Astrocyte of the cerebellum (primary cell): ENCODE data around the gene JAKMIP1.

ENCODE experiments used
- DNase-seq: peaks from one replicate; pipeline ENCODE4 v3.0.0-alpha.2; 2011; ENCODE audit warnings: low read depth
- H3K4me3 ChIP-seq: 2 replicates; pipeline ENCODE4 v1.5.1; 2011; ENCODE audit warnings: mild to moderate bottlenecking, low read depth, low read length, moderate library complexity
- in situ Hi-C: cut with HindIII; loops from 2 replicates; pipeline ENCODE4 v1.10.0; 2017; ENCODE audit warnings: low sequenced_read_pairs
- TF ChIP-seq, protein P1 (sequence below): IDR thresholded peaks from 2 replicates; pipeline ENCODE4 v1.5.1; 2012; ENCODE audit warnings: low read length, low read depth, moderate library complexity, mild to moderate bottlenecking; ENCODE audit errors: missing control alignments

Gene JAKMIP1

DNA sequence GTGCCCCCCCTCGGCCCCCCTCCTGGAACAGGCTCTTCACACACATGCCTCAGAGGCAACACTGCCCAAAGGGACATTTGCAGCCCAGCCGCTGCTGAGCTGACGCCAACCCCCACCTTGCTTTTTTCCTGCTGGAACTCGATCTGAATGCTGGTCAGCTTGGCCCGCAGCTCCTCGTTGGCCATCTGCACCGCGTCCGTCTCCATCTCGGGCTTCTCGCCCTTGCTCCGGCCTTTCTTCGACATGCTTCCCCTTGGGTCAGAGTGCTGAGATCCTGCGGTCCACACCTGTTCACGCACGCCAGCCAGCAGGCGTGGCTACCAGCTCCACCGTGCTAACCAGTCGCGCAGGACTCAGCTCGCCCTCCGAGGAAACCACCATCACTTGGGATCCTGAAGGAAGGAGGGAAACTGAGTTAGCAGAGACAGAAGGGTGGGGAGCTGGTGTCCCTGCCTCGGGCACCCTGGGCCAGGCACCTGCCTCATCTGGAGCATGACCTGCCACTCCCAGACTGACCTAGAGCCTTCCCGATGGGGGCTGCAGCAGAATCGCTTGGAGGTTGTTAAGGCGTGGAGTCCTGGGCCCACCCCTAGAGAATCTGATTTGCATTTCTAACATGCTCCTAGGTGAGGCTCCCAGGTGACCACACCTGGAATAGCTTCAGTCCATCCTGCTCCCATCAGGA, 87.6 kb downstream of the JAKMIP1 start:
- DNase-seq = no peak
- no peak overlapping the region for H3K4me3 ChIP-seq
- in situ Hi-C loops = no loop called here
- TF ChIP-seq, protein P1, sequence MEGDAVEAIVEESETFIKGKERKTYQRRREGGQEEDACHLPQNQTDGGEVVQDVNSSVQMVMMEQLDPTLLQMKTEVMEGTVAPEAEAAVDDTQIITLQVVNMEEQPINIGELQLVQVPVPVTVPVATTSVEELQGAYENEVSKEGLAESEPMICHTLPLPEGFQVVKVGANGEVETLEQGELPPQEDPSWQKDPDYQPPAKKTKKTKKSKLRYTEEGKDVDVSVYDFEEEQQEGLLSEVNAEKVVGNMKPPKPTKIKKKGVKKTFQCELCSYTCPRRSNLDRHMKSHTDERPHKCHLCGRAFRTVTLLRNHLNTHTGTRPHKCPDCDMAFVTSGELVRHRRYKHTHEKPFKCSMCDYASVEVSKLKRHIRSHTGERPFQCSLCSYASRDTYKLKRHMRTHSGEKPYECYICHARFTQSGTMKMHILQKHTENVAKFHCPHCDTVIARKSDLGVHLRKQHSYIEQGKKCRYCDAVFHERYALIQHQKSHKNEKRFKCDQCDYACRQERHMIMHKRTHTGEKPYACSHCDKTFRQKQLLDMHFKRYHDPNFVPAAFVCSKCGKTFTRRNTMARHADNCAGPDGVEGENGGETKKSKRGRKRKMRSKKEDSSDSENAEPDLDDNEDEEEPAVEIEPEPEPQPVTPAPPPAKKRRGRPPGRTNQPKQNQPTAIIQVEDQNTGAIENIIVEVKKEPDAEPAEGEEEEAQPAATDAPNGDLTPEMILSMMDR = no peak

DNA sequence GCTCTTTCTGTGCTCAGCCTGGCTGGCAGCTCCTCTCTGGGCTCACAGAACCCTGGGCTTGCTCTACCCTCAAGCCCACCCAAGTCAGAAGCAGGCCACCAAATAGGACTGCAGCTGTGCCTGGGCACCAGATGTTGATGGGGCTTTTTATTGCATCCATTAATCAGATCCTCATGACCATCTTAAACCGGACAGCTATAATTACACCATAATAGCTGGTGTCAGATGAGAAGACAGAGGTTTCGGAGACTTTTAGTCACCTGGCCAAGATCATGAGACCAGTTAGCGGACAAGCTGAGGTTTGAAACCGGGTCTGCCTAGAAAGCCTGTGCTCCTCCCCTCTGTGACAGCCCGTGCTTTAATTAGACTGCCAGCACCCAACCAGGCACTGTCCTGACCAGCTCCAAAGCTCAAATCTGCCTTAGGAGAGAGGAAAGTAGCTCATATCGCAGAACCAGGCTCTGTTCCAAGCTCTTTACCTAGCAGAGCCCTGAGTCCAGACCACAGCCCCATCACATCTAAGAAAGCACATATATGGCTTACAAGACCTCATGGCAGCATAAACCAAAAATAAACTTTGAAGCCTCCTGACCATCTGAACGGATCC, 88.9 kb downstream of the JAKMIP1 start:
- no peak for DNase-seq
- TF ChIP-seq, protein P1 = no peak
- in situ Hi-C loops = no loop called here
- no peak overlapping the region for H3K4me3 ChIP-seq

DNA sequence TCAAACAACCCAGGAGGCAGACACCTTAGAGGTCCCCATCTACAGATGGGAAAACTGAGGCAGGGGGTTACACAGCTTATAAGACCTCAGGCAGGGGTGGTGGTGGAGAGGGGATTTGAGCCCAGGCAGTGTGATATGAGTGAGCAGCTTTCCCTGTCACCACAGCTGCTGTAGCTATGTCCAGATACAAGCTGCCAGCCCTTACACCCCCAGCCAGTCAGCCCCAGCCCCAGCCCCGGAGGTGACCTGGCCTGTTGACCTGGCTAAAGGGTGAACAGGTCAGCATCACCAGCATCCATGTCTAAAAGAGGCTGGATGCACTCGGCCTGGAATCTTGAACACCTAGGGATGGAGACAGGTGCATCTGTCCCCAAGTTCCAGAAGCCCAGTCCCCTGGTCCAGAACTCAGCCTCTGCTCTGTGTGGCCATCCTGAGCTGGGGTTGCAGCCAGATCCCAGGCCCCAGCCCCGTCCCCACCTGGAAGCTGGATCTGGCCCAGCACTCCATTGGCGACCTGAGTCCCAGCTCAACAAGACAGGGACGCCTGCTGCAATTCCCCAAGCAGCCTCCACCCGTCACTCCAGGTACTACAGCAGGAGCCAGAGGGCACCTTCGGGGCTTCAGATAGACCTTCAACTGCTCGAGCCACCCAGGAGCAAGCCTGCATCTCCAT, 89.5 kb downstream of the JAKMIP1 start:
- TF ChIP-seq, protein P1 = no peak
- in situ Hi-C loops = no loop called here
- DNase-seq = no peak
- no peak overlapping the region for H3K4me3 ChIP-seq

DNA sequence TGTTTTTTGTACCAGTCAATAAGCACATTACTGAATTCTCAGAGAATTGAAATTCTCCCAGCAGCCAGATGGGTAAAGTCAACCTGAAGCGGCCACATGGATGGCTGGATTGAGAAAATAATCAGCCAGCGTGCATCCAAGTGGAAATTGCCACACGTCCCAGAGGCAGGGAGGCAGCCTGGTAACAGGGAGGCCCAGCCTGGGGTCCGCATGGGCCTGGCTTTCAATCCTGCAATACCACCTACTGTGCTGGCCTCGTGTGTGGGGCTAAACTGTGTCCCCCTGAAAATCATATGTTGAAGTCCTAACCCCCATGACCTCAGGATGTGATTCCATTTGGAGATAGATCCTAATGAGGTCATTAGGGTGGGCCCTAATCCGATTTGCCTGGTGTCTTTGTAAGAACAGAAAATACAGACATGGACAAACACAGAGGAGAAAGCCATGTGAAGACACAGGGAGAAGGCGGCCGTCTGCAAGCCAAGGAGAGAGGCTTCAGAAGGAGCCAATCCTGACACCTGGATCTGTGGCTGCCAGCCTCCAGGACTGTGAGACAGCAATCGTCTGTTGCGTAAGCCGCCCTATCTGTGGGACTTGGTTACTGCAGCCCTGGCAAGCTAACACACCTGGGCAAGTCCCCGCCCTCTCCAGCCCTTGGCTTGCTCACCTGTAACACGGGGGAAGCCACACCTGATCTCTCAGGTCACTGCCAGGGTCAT, 90.3 kb downstream of the JAKMIP1 start:
- no peak for DNase-seq
- H3K4me3 ChIP-seq = no peak overlapping the region
- in situ Hi-C loops = no loop called here
- TF ChIP-seq, protein P1 = peak; percentile 4

DNA sequence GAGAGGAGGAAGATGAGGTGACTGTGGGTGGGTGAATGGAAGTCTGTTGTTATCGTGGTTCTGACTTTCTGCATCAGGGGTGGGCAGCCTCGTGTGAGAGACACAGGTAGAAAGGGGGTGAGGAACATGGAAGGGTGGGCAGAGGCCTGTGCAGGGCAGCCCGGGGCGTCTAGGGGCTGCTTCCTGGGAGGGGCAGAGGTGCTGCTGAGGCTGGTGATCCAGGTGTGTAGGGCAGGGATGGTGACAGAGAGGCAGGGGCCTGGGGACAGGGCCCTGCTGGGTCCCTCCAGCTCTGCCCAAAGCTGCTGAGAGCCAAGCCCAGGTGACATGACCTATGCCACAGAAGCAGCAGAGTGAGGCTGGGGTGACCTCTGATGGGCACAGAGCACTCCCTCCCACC, 92.5 kb downstream of the JAKMIP1 start:
- no peak overlapping the region for H3K4me3 ChIP-seq
- in situ Hi-C loops = no loop called here
- no peak for DNase-seq
- TF ChIP-seq, protein P1 = no peak

DNA sequence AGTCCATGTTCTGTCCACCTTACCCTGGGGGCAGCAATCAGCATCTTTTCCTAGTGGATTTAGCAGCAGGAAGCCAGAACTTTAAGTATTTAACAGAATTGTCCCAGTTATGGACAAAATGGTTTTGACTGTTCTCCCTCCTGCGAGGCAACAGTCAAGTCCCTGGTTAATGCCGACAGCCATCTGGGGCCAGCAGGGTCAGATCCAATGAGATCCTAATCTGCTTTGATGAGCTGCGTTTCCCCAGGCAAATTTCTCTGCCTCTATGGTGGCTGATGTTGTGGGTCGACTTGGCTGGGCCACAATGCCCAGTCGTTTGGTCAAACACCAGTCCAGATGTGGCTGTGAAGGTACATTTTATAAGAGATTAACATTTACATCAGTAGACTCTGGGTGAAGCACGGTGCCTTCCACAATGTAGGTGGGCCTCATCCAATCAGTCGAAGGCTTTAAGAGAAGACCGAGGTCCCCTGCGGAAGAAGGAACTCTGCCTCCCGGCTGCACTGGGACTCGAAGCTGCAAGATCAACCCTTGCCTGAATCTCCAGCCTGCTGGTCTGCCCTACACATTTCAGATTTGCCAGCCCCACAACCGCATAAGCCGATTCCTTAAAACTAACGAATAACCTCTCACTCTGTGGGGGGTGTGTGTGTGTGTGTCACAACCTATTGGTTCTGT, 93.1 kb downstream of the JAKMIP1 start:
- no peak for DNase-seq
- TF ChIP-seq, protein P1 = no peak
- no peak overlapping the region for H3K4me3 ChIP-seq
- in situ Hi-C loops = no loop called here
